ENCODE data around the gene TNFRSF12A.

The TNFRSF12A gene

DNA sequence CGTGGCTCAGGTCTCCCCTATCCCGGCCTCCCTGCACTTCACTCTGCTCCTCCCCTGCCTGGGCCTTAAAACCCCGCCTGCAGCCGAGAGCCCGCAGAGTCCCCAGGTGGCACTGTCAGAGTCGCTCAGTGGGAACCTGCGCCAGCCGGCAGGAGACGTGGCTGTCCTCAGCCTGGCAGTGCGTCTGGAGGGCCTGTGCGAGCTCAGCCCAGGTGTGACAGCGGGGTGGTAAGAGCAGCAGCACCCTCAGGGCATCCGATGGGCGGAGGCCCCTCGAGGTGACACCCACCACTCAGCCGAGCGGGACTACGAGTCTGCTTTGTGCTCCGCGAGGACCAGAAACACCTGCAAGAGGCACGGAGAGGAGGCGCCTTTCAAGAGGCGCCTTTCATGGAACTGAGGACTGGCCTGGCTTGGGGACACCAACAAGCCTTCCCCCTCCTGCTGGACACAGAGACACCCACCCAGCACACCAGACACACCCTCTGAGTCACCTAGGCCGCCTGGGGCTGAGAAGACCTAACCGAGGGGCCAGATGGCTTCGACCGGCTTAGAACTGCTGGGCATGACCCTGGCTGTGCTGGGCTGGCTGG lies 7.2 kb upstream of the TNFRSF12A start, which contains the start of gene CLDN9:
Gene CLDN9 (plus strand): TSS at position 96 of the 593 bp plus-strand sequence. CDS start 440 bp downstream, at position 536.
- no peak for DNase-seq

DNA sequence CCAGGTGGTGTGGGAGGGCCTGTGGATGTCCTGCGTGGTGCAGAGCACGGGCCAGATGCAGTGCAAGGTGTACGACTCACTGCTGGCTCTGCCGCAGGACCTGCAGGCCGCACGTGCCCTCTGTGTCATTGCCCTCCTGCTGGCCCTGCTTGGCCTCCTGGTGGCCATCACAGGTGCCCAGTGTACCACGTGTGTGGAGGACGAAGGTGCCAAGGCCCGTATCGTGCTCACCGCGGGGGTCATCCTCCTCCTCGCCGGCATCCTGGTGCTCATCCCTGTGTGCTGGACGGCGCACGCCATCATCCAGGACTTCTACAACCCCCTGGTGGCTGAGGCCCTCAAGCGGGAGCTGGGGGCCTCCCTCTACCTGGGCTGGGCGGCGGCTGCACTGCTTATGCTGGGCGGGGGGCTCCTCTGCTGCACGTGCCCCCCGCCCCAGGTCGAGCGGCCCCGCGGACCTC lies 6.6 kb upstream of the TNFRSF12A start:
- DNase-seq = no peak

DNA sequence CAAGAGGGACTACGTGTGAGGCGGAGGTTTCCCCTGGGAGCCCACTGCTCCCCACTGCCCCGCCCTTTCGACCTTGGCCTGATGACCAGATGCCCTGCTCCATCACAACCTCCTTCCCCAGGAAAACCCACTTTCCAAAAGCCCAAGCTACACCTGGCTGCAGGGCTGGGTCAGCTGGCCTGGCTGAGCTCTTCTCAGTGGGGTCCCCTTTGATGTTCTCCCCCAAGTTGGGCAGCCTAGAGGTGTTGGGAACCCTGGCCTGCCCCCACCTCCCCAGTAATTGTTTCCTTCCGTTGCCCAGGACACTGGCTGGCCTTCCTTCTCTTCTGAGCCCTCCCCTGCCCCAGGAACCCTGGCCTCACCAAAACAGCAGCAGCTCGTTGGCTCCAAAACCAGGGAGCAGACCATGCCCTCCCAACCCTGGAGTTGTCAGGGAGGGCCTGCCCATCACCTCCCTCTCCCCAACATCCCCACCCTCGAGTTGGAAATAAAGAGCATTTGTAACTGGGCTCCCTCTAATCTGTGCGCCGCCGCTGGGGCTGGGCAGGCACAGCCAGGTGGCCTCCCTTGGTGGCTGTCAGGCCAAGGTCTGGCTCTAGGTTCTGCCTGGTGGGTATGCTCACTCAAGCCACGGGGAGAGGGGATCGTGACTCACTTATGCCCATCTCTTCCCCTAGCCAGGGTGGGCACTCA lies 6.0 kb upstream of the TNFRSF12A start:
- no peak for DNase-seq

DNA sequence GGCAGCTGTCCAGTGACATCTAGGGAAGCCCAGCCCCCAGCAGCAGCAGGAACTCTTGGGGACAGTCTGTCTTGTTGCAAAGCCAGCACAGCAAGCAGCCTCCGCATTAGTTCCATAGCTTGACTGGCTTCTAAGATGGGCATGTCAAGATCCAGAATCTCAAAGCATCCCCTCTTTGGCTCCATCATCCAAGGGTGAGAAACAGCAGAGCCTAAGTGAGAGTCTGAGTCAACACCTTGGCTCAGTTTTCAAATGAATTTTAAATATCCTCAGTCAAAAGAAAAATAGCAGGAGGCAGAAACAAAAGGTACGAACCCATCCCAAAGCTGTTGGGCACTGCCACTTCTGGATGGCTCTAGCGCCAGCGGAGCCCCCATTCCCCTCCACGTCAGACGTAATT lies 5.2 kb upstream of the TNFRSF12A start:
- DNase-seq = no peak

GRCh38 chr16:3015865-3016521 lies 4.2 kb upstream of the TNFRSF12A start:
- no peak for DNase-seq

DNA sequence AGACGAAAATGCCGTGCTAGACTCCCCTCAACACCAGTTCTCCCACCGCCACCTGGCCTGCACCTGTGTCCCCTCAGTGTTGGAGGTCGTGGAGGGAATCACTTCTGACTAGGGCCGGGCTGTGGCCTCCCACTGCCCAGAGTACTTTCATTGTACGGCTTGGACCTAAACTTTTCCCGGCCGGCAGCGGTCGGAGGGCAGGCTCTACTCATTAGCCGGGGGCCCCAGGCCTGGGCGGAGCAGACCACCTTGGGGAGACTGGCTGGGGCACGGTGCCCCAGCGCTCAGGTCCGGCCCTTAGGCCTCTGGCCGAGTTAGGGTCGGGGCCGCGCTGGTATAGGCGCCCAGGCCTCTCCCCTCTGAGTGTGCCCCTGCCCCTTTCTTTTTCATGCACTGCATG lies 2.8 kb upstream of the TNFRSF12A start:
- no peak for DNase-seq

GRCh38 chr16:3017794-3018506 lies 2.2 kb upstream of the TNFRSF12A start, which contains the start of gene CLDN6:
Gene CLDN6, minus strand, starts transcription at chr16:3018183. Its CDS starts 2,162 bp downstream, at chr16:3016021.
- no peak for DNase-seq

DNA sequence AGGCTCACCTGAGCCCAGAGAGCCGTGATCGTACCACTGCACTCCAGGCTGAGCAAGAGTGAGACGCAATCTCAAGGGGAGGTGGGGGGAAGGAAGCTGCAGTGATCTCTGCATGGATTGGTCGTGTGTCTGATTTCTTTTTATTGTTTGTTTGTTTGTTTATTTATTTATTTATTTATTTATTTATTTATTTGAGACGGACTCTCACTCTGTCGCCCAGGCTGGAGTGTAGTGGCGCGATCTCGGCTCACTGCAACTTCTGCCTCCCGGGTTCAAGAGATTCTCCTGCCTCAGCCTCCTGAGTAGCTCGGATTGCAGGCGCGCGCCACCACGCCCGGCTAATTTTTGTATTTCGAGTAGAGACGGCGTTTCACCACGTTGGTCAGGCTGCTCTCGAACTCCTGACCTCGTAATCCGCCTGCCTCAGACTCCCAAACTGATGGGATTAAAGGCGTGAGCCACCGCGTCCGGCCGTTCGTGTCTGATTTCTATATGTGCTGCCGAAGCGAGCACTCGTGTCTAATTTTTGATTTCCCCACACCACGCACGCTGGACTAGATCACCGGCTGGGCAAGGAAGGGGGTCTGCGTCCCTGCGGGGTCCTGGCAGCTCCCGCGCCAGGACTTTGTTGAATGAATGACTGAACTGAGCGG lies 448 bp upstream of the TNFRSF12A start:
- no peak for DNase-seq

GRCh38 chr16:3020604-3021448 lies 658 bp downstream of the TNFRSF12A start:
- no peak for DNase-seq

DNA sequence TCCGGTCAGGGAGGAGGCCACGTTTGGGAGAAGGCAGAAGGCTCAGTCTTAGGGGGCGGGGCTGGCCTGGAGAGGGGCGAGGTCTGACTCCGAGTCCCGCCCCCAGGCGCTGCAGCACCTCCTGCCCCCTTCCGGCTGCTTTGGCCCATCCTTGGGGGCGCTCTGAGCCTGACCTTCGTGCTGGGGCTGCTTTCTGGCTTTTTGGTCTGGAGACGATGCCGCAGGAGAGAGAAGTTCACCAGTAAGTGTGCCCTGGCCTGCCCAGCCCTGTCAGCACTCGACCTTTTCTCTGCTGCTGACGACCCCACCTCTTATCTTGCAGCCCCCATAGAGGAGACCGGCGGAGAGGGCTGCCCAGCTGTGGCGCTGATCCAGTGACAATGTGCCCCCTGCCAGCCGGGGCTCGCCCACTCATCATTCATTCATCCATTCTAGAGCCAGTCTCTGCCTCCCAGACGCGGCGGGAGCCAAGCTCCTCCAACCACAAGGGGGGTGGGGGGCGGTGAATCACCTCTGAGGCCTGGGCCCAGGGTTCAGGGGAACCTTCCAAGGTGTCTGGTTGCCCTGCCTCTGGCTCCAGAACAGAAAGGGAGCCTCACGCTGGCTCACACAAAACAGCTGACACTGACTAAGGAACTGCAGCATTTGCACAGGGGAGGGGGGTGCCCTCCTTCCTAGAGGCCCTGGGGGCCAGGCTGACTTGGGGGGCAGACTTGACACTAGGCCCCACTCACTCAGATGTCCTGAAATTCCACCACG lies 1.5 kb downstream of the TNFRSF12A start:
- no peak for DNase-seq

DNA sequence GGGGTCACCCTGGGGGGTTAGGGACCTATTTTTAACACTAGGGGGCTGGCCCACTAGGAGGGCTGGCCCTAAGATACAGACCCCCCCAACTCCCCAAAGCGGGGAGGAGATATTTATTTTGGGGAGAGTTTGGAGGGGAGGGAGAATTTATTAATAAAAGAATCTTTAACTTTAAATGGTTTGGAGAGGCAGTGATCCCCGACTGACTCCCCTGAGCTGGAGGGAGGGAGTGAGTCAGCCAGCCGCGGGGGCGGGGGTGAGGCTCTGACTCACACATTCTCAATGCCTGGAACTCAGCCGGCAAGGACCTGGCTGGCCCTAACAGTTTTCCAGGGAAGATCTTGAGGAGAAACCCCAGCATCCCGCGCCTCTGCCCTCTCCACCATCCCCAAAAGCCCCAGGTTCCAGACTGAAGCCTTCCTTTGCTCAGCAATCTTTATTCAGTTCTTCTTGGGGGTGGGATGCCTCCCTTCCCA lies 2.1 kb downstream of the TNFRSF12A start:
- DNase-seq = no peak

- DNase-seq = no peak
Measured at GRCh38 chr16:3022684-3023414, 2.7 kb downstream of the TNFRSF12A start.

DNA sequence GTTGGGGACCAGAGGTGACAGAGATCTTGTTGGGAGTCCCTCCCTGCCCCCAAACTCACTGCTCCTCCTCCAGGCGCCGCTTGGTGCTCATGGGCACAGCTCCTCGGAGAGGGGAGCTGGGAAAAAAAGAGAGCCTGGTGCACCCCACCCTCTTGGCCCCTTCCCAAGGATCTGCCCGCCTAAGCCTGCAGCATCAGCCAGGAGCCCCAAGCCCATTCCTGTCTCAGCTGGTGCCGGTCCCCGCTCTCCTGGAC lies 3.2 kb downstream of the TNFRSF12A start:
- DNase-seq = no peak

- peak; percentile 77 for DNase-seq
Measured at GRCh38 chr16:3023669-3024478, 3.7 kb downstream of the TNFRSF12A start, which contains the start of the genes HCFC1R1 and THOC6. Gene HCFC1R1, minus strand, starts transcription at chr16:3023942. Its CDS starts 1 bp downstream, at chr16:3023941. Gene THOC6, plus strand, starts transcription at chr16:3024035. Its CDS starts 292 bp downstream, at chr16:3024327.

DNA sequence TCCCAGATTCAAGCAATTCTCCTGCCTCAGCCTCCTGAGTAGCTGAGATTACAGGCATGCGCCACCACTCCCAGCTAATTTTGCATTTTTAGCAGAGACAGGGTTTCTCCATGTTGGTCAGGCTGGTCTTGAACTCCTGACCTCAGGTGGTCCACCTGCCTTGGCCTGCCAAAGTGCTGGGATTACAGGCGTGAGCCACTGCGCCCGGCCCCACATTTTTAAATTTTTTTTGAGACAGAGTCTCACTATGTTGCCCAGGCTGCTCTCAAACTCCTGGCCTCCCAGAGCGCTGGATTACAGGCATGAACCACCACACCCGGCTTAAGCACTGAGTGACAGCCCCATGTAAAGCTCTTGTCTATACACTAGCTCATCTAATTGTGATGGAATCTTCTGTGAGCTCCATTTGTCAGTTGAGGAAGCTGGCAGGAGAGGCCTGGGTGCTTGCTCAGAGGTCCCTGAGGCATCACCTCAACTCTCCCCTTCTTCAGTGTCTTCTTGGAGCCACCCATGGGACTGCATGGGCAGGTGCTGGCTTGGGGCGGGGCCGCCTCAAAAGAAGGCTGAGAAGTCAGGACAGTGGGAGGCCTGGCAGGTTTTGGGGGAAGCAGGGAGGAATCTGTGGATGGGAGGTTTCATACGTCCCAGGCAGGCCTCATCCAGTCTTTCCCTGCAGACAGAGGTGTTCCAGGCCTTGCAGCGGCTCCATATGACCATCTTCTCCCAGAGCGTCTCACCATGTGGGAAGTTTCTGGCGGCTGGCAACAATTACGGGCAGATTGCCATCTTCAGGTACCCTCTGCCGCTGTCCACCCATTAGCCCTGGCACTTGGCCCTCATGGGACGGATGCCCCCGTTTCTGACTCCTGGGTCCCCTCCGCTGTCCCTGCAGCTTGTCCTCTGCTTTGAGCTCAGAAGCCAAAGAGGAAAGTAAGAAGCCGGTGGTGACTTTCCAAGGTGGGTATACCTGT lies 5.1 kb downstream of the TNFRSF12A start:
- DNase-seq = no peak

DNA sequence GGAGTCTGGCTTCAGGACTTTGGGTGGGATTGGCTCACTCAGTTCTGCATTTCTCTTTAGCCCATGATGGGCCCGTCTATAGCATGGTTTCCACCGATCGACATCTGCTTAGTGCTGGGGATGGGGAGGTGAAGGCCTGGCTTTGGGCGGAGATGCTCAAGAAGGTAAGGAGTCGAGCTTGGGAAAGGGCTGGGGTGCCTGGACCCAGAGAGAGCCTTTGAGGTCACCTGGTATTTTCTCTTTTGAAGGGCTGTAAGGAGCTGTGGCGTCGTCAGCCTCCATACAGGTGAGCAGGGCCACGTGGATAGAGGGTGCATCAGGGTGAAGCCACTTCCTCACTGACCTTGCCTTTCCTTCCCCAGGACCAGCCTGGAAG lies 5.8 kb downstream of the TNFRSF12A start:
- no peak for DNase-seq

DNA sequence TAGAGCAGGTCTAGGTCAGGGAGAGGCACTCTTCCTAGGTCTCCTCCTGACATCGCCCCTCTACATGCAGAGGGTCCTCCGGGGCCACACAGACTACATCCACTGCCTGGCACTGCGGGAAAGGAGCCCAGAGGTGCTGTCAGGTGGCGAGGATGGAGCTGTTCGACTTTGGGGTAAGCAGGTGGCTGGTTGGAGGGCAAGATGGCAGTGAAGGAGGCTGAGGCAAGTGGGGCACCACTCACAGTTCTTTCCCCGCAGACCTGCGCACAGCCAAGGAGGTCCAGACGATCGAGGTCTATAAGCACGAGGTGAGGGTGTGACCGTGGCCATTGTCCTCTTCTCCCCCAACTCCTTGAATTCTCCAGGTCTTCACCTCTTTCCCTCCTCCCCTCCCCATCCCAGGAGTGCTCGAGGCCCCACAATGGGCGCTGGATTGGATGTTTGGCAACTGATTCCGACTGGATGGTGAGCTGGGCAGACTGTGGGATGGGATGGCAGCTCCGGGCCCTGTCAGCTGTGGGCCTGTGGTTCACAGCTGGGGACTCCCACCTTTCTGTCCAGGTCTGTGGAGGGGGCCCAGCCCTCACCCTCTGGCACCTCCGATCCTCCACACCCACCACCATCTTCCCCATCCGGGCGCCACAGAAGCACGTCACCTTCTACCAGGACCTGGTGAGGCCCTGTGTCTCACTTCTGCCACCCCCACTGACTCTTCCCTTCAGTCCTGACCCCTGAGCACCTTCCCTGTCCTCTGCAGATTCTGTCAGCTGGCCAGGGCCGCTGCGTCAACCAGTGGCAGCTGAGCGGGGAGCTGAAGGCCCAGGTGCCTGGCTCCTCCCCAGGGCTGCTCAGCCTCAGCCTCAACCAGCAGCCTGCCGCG lies 6.7 kb downstream of the TNFRSF12A start:
- no peak for DNase-seq

All from NCI-H2029 treated with DMSO at 0.1 percent for 48 hours (cell line).